Measurements from ENCODE around the gene ERCC2.

GRCh38 chr19:45356760-45357444 is 13.5 kb downstream of the ERCC2 start:
- TF ChIP-seq POLR2A (IDR thresholded peaks at IDR 0.05) (no peak), CTCF (IDR thresholded peaks at IDR 0.05) (no peak)

Data from testis (tissue), 2 donors.